Measurements from ENCODE around the gene DUSP28.
"Not testable (repeated sequence)": the region's sequence is repeated elsewhere in the genome, so short reads cannot be mapped to it uniquely, and the experiment has no call there.

The DUSP28 gene

DNA sequence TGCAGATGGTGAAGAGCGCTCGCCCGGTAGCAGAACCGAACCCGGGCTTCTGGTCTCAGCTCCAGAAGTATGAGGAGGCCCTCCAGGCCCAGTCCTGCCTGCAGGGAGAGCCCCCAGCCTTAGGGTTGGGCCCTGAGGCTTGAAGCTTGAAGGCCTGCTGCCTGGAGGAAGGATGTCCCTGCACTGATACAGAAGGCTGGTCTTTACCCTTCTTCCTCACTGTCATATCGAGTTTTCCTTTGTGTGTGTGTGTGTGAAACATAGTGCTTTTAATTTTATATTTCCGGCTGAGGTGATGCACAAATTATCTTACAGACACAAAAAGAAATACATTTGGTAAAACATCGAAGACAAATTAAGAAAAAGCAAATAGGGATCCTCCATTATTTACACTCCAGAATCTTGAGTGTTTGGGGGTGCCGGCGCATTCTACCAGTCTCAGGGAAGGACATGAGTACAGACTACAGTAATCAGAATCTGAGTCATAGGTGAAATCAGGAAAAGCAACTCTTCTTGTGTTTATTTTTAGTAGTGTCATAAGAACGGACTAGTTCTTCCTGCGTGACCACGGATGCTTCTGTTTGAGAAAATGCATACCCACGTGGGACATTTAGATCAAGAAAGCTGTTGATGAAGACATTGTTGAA lies 1.3 kb downstream of the DUSP28 start:
- DNase-seq = peak; percentile 24

DNA sequence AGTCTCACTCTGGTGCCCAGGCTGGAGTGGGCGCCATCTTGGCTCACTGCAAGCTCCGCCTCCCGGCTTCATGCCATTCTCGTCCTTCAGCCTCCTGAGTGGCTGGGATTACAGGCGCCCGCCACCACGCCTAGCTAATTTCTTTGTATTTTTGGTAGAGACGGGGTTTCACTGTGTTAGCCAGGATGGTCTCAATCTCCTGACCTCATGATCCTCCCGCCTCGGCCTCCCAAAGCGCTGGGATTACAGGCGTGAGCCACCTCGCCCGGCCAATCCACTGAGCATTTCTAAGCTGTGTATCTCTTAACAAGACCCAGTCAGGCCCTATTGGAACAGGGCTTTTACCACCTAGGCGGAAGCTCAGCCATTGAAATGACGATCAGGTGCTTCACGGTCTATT lies 3.1 kb downstream of the DUSP28 start:
- not testable (repeated sequence) for DNase-seq

DNA sequence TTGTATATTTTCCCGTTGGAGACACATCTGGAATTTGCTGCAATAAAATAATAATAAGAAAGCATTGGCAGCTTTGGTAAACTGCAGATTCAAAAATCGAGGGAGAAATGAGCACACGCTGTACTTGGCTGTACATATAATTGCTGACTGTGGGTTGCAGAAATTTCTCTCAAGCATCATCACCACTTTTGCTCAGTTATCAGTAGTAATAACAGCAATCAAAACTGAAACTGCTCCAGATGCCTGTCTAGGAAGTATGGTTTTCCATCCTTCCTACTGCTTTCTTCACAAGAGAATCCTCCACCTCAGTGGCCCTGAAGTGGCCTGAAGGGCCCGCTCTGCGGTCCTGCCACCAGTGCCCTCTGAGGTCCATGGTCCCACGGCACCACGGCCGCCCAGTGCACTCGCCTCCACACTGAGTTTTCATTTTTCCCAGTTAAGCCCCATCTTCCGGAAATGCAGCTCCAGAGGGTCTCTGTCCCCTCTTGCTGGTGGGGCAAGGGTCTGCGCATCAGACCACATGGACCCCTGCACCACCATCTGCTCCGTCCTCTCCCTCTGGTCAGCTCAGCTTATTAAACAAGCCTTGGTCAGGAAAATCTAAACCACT lies 3.9 kb downstream of the DUSP28 start:
- no peak for DNase-seq

DNA sequence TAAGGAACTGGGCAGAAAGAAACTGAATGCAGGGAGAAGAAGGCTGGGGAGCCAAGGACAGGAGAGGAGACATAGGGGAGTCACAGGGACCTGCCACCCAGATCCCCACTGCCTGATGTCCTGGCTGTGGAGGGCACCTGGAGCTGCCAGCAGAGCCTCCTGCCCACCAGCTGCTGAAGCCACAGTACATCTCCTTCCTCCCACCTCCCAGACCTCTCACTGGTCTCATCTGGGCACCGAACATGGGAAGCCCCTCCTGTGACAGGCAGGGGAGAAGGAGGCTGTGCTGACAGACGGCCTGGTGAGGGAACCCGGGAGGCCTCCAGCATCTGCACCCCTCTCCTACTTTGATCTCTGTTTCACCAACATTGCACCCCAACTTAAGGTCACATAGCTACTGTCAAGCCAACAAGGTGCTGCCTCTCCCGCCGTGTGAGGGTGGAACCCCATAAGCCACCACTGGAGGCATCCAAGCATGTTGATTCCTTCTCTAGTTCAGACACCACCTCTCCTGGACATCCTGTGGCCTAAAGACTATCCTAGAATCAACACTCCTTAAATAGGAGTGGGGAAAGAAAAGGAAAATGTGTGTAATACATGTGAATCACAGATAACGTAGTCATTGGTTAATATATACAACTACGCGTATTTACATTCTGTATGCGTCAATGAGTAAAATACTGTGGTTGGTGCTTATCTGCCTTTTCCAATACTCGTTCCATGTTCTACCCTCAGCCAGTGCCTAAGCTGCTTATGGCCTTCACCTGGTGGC lies 4.6 kb downstream of the DUSP28 start:
- DNase-seq = peak; percentile 49

DNA sequence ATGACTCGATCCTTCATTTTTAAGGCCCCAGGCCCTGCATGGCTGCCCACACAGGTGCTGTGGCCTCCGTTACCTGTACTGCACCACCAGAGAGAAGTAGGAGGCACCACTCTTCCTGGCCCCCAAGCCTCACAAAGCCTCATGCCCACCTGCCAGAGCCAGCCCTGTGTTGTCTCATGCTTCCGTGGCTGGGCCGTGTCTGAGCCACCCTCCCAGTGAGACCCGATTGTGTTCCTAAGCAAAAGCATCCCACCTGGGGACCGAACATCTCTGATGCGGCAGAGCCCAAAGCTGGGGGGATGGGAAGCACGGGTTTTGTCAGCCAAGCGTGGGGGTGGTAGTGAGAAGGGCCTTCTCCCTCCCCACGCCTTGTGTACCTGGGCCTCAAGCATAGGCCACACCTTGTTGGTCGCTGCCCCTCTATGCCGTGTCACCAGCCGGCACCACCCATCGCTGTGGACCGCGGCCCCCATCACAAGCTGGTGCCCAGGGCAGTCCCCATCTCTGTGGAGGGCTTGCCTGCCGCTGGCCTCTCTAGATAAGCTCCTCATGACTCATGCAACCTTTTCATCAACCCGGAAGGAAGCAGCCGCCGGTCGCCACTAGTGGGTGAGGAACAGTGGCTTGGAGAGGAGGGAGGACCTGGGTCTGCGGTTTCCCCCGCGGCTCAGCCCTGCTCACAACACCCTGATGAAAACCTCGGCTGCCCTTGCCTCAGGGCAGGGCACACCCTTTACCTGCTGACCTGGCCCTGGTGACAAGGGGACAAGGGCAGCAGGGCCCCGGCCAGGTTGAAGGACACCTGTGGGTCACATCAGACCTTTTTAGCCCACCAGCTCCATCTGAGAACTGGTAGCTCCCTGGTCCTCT lies 5.4 kb downstream of the DUSP28 start:
- peak; percentile 90 for DNase-seq

DNA sequence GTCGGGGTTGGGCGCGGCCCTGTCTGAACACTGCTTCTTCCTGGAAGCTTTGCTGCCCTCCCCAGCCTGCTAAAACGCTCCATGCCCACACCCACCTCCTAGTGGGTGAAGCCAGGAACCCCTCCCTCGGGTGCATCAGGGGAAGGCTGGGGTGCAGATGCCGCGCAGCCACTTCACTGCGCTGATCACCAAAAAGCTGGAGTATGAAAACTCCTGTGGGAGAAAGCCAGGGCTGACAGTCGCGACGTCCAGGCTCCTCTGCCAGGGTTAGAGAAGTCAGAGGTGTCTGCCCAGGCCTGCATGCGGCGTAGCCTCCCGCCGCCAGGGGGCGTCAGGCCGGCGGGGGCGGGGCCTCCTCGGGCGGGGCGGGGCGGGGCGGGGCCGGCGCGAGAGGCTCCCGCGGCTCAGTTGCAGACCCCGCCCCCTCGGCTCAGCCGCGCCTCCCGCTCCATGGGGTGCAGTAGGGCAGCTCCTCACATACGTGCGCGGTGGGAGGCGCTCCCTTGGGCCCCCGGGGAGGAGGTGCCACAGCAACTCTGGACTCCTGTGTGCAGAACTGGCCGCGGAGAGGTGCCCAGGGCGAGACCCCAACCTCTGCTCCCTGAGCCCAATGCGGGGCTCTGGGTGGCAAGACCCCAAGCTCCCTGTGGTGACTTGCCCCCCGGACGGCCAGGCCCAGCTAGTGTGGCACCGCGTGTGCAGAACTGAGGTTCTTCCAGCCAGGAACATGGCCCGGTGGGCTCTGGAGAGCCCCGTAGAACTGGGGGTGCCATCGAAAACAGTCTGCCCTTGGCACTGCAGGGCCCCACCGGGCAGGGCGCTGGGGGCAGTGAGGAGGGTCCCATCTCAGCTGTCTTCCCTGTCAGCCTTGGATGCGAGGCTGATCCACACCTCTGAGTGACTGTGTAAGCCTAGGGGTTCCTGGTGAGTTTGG lies 6.3 kb downstream of the DUSP28 start:
- DNase-seq = peak; percentile 93

DNA sequence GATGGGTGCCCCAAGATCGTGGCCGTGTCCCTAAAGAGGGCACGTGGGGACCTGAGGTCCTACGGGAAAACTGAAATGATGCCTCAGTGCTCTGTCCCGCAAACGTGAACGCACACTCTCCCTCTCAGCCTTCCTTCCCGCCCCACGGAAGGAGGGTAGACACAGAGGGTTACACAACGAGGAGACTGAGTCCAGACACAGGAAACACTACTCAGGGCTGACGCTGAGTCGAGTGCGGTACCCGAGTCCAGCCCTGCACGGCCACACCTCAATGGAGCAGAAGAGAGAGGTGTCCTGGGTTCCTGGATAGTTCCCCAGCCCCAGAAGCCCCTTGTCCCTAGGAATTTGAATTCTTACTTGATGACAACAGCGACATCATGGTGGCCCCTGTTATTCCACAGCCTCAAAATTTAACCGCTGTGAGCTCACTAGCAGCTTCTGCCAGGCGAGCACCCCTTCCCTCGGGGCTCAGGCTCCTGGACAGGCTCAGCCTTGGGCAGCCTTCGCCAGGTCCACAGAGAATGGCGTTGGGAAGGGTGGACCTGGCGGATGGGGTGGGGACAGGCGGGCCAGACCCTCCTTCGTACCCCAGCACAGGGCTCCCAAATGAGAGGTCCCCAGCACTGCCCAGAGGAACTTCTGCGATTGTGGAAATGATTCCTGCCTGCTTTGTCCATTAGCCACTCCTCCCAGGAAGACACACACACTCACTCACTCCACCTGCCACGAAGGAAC lies 7.1 kb downstream of the DUSP28 start:
- DNase-seq = peak; percentile 23

DNA sequence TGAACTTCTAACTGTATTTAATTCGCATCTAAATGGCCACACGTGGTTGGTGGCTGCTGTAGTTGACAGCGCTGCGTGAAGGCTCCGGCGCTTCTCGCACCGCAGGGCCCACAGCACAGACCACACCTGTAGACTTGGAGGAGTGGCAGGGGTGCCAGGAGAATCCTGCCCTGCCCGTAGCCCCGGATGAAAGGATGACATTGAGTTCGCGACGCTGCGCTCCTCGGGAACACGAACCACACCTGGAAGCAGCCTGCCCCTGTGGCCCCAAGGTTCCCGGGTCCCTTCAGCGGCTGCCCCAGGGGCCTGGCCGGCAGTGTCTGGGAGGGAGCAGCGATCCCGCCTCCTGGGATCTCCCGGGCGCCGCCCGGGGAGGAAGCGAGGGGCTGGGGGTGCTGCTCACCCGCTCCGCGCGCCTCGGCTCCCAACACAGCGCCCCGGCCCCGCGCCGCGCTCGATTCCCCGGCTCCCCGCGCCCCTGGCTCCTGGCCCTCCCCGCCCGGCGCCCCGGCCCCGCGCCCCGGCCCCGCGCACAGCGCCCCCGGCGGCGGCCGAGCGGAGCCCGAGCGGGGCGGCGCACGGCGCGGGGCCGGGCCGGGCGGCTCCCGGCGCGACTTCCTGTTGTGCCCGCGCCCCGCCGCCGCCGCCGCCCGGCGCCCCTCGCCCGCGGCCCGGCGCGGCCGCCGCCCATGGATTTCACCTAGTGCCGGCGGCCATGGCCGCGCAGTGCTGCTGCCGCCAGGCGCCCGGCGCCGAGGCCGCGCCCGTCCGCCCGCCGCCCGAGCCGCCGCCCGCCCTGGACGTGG lies 7.9 kb downstream of the DUSP28 start, which contains the start of gene RNPEPL1:
TSS of gene RNPEPL1 (plus strand) at position 613 of the 806 bp plus-strand sequence. CDS start at position 716, 103 bp downstream.
- peak; percentile 48 for DNase-seq

DNA sequence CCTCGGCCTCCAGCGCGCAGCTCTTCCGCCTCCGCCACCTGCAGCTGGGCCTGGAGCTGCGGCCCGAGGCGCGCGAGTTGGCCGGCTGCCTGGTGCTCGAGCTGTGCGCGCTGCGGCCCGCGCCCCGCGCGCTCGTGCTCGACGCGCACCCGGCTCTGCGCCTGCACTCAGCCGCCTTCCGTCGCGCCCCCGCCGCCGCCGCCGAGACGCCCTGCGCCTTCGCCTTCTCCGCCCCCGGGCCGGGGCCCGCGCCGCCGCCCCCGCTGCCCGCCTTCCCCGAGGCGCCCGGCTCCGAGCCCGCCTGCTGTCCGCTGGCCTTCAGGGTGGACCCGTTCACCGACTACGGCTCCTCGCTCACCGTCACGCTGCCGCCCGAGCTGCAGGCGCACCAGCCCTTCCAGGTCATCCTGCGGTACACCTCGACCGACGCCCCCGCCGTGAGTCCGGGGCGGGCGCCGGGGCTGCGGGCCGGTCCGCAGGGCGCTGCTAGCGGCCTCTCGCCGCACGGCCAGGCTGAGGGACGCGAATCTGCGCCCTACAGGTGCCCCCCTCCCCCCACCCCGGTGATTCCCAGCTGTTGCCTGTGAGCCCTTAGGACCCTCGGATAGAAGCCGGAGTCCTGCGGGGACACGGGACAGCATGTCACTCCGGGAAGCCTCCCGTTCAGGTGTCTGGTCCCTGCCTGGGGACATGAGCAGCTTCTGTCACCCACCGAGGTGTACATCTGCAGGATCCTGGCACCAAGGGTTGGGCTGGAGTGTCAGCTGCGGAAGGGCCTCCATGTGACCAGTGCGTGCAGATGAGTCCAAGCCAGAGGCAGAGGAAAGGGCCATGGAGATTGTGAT lies 8.7 kb downstream of the DUSP28 start:
- peak; percentile 30 for DNase-seq

DNA sequence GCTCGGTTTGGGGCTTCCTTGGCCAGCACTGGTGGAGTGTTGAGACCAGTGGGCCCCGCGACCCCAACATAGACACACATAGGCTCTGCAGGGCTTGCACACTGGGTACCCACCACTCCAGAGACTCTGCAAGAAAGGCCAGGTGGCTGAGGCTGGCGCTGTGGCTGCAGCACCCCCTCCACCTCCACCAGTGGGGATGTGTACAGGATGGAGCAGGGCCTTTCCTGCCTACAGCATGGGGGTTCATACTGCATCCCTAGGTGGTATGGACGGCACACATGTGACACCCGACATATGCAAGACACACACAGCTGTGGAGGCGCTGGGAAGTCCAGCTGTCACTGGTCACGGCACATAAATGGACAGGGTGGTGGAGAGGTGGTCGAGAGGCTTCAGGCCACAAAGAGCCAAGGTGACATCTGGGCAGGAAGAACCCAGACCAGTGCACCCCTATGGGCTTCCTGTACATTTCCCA lies 9.4 kb downstream of the DUSP28 start:
- no peak for DNase-seq

DNA sequence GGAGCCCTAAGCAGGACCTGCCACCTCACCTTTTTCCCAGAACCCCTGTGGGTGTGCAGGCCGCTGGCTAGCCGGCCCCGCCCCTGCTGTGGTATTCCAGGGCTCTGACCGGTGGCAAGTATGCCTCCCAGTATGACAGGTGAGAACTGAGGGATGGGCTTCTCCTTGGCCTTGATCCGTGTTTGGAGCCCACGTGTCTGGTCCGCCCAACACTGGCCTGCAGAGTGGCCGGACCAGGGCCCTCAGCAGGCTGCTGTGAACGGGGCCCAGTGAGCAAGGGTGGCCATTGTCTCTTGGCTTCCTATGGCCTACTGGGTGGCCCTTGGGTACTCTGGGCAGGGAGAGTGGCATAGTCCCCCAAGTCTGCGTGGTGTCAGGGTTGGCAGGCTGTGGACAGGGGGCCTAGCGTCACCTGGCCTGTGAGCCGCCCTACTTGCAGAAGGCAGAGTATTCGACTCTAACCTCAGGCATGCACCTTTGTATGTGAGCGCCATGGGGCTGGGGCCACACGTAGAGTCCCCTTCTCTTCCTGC lies 9.9 kb downstream of the DUSP28 start:
- no peak for DNase-seq

DNA sequence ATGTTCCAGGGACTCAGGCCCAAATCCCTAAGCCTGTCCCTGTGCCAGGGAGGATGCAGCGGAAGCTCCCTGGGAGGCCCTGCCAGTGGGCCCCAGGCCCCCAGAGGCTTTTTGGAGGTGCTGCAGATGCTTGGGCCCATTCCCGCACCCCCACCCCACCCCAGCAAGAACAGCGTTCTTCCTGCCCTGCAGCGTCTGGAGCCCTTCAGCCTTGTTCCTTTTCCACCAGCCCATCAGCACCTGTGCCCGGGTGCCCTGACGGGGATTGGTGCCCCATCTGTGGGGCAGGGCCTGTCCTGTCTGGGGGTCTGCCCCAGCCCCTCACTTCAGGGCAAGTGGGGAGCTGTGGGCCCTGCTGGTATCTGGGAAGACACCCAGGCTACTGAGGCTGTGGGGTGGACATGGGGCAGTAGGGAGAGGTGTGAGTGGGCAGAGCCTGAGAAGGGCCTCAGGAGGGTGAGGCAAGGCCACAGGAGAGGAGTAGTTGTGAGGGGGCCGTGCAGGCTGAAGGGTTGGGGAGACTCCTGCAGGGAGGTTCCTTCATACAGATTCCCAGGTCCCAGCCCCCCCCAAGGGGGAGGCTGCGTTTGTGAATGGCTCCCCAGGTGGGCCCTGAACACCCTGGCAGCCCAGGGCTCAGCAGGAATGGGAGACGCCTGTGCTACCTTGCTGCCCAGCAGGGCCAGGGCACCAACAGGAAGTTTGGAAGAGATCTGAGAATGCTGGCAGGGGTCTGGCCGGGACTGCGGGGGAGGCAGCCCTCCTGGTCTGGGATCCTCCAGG lies 10.6 kb downstream of the DUSP28 start:
- DNase-seq = no peak

DNA sequence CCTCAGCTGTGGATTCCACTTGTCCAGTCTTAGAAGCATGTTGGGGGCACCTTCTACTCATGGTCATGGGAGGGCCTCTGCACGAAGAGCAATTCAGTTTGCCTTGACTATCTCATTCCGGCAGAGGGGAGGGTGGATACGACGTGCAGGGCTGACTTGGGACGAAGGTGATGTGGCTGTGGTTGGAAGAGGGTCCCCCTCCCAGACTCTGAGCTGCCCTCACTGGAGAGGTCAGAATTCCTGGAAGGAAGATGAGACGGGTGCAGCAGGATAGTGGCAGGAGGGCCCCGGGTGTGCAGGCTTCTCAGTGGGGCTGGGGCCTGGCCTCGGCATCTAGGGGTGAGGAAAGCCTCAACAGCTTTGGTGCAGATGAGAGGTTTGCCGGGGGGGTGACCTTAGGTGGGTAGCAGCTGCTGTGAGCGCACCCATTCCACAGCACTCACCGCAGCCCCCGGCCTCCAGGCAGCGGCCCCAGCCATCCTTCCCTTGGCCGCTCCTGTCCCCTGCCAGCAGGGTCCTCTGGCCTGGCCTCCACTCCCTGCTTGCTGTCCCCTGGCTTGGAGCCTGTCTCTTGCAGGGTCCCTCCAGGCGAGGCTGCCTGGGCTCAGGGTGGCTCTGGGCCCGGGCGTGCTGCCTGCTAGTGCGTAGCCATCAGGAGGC lies 11.3 kb downstream of the DUSP28 start:
- DNase-seq = no peak

DNA sequence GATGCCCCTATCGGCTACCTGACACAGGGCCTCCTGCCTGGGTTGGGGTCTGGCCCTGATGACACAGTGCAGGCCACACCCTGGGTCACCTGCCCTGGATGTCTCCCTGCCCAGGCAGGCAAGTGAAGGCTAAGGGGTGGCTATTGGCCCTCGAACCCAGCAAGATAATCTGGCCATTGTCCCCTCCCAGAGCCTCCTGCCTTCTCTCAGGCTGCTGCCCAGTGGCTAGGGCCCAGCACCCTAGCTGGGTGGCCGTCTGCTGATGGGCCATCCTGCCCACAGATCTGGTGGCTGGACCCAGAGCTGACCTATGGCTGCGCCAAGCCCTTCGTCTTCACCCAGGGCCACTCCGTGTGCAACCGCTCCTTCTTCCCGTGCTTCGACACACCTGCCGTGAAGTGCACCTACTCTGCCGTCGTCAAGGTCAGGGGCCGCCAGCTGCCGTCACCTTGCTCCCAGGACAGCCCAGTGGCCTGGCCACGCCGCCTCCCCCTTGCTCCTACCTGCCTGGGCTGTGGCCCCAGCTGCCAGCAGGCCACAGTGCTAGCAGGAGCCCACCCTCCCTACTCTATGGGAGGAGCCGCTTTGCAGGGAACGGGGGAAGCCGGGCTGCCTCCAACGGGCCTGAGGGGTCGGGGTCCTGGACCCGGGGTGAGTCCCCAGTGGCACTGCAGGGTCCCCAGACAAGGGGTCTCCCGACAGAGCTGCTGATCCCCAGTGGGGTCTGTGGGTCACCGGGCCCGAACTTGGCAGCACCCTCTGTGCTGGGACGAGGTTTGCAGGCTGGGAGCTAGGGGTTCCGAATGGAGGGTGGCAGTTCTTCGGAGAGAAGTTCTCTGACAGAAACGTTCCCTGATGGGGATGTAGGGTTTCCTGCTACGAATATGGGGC lies 12.2 kb downstream of the DUSP28 start:
- no peak for DNase-seq

DNA sequence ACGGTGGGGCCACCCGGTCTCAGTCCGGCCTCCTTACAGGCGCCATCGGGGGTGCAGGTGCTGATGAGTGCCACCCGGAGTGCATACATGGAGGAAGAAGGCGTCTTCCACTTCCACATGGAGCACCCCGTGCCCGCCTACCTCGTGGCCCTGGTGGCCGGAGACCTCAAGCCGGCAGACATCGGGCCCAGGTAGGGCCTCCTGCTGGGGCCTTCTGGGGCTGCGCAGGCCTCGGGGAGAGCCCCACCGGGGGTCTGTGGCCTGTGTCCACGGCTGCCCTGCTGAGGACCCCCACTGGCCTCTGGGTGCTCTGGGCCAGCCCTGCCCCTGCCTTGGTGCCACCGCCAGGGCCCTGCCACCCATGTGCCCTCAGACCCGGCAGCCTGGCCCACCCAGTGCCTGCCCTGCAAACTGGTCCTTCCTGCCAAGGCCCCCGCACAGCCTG lies 12.9 kb downstream of the DUSP28 start:
- DNase-seq = no peak
